Activated CD4-positive, alpha-beta memory T cell treated with anti-CD3 and anti-CD28 coated beads, Interleukin-2, amount 10 ng/mL, durations not matched to agents 7 days and 5 days (primary cell): ENCODE measurements around the gene SNRNP48. TPM values are rescaled to one million over a fixed set of nuclear protein-coding genes. Genes with fewer than 3 reads are reported as not detected.

Experiments
- CTCF ChIA-PET: fragments of 350-600 bp; sonication (Branson Sonifier 250); formaldehyde crosslinking; loops from one replicate; lab custom pipeline; 2021; ENCODE audit warnings: antibody characterized with exemption, inconsistent platforms; lab: Charles Lee
- POLR2A ChIA-PET: fragments of 350-600 bp; sonication (Branson Sonifier 250); formaldehyde crosslinking; loops from one replicate; lab custom pipeline; 2021; ENCODE audit warnings: antibody characterized with exemption; lab: Charles Lee
- DNase-seq: peaks from one replicate; pipeline ENCODE4 v3.0.0-alpha.2; 2020
- H3K27ac Mint-ChIP-seq: one replicate; pipeline ENCODE4 v1.8.0; 2021; ENCODE audit warnings: mild to moderate bottlenecking, mixed read lengths
- H3K27me3 Mint-ChIP-seq: one replicate; pipeline ENCODE4 v1.8.0; 2021; ENCODE audit warnings: mixed read lengths
- H3K36me3 Mint-ChIP-seq: one replicate; pipeline ENCODE4 v1.8.0; 2021; ENCODE audit warnings: low read depth, mixed read lengths
- H3K4me1 Mint-ChIP-seq: one replicate; pipeline ENCODE4 v1.8.0; 2021; ENCODE audit warnings: mixed read lengths
- H3K4me3 Mint-ChIP-seq: one replicate; pipeline ENCODE4 v1.8.0; 2021; ENCODE audit warnings: mild to moderate bottlenecking, mixed read lengths
- H3K9me3 Mint-ChIP-seq: one replicate; pipeline ENCODE4 v1.8.0; 2021; ENCODE audit warnings: mixed read lengths
- total RNA-seq, 2 experiments: library from RNA; stranded (reverse); gene quantifications; one replicate each; pipeline ENCODE4 v1.2.3, GENCODE V29; 2021

Gene SNRNP48
- total RNA-seq, 2 experiments from 2014 or later: 16.5 TPM

- Mint-ChIP-seq H3K4me1 (no peaks in the 10 kb centered on the region), H3K36me3 (no peaks in the 10 kb centered on the region), H3K27me3 (peaks cover 10% of the 10 kb centered on the region), H3K27ac (no peak overlapping the region), H3K9me3 (no peaks in the 10 kb centered on the region), H3K4me3 (no peak overlapping the region)
- CTCF ChIA-PET: no interaction called here
- no peak for DNase-seq
- POLR2A ChIA-PET: no interaction called here
These were observed 38.5 kb downstream of the SNRNP48 start for GRCh38 chr6:7628479-7628878.

GRCh38 chr6:7628909-7629308, 38.9 kb downstream of the SNRNP48 start:
- no peak overlapping the region for H3K27ac Mint-ChIP-seq
- ChIA-PET POLR2A (no interaction called here), CTCF (no interaction called here)
- H3K4me1 Mint-ChIP-seq: no peaks in the 10 kb centered on the region
- no peaks in the 10 kb centered on the region for H3K9me3 Mint-ChIP-seq
- no peak overlapping the region for H3K4me3 Mint-ChIP-seq
- H3K36me3 Mint-ChIP-seq: no peaks in the 10 kb centered on the region
- H3K27me3 Mint-ChIP-seq: peaks cover 8% of the 10 kb centered on the region
- DNase-seq: no peak

- H3K27me3 Mint-ChIP-seq: peaks cover 8% of the 10 kb centered on the region
- no peaks in the 10 kb centered on the region for H3K36me3 Mint-ChIP-seq
- POLR2A ChIA-PET: no interaction called here
- H3K4me1 Mint-ChIP-seq: no peaks in the 10 kb centered on the region
- H3K27ac Mint-ChIP-seq: no peak overlapping the region
- H3K4me3 Mint-ChIP-seq: no peak overlapping the region
- CTCF ChIA-PET: no interaction called here
- no peak for DNase-seq
- H3K9me3 Mint-ChIP-seq: no peaks in the 10 kb centered on the region
These were observed 39.3 kb downstream of the SNRNP48 start for GRCh38 chr6:7629321-7629720.

GRCh38 chr6:7630792-7631191, 40.8 kb downstream of the SNRNP48 start:
- ChIA-PET POLR2A (interaction anchor here (1.3 kb wide), 1 partner anchor 9 kb away, joined by 3 read pairs; no protein-coding TSS in a partner anchor), CTCF (no interaction called here)
- Mint-ChIP-seq H3K27me3 (peaks cover 5% of the 10 kb centered on the region), H3K4me1 (no peaks in the 10 kb centered on the region), H3K4me3 (no peak overlapping the region), H3K36me3 (no peaks in the 10 kb centered on the region), H3K9me3 (no peaks in the 10 kb centered on the region), H3K27ac (no peak overlapping the region)
- no peak for DNase-seq

- CTCF ChIA-PET: no interaction called here
- DNase-seq: no peak
- Mint-ChIP-seq H3K27me3 (peaks cover 5% of the 10 kb centered on the region), H3K9me3 (no peaks in the 10 kb centered on the region), H3K36me3 (no peaks in the 10 kb centered on the region), H3K4me3 (no peak overlapping the region), H3K27ac (no peak overlapping the region), H3K4me1 (no peaks in the 10 kb centered on the region)
- POLR2A ChIA-PET: no interaction called here
These were observed 41.5 kb downstream of the SNRNP48 start for GRCh38 chr6:7631466-7631865.

GRCh38 chr6:7632501-7633290, 42.7 kb downstream of the SNRNP48 start:
- no peak for DNase-seq
- ChIA-PET POLR2A (no interaction called here), CTCF (no interaction called here)
- H3K27me3 Mint-ChIP-seq: peaks cover 5% of the 10 kb centered on the region
- H3K4me3 Mint-ChIP-seq: no peak overlapping the region
- H3K9me3 Mint-ChIP-seq: no peaks in the 10 kb centered on the region
- no peak overlapping the region for H3K27ac Mint-ChIP-seq
- H3K4me1 Mint-ChIP-seq: no peaks in the 10 kb centered on the region
- H3K36me3 Mint-ChIP-seq: no peaks in the 10 kb centered on the region

- Mint-ChIP-seq H3K9me3 (no peaks in the 10 kb centered on the region), H3K27ac (no peak overlapping the region), H3K27me3 (peaks cover 5% of the 10 kb centered on the region), H3K36me3 (no peaks in the 10 kb centered on the region), H3K4me3 (no peak overlapping the region), H3K4me1 (no peaks in the 10 kb centered on the region)
- no peak for DNase-seq
- CTCF ChIA-PET: no interaction called here
- POLR2A ChIA-PET: no interaction called here
These were observed 43.4 kb downstream of the SNRNP48 start for GRCh38 chr6:7633361-7633760.

GRCh38 chr6:7636151-7636550, 46.2 kb downstream of the SNRNP48 start:
- Mint-ChIP-seq H3K27ac (no peak overlapping the region), H3K9me3 (no peaks in the 10 kb centered on the region), H3K4me3 (no peak overlapping the region), H3K4me1 (no peaks in the 10 kb centered on the region), H3K36me3 (no peaks in the 10 kb centered on the region), H3K27me3 (peaks cover 2% of the 10 kb centered on the region)
- POLR2A ChIA-PET: no interaction called here
- no peak for DNase-seq
- CTCF ChIA-PET: no interaction called here

GRCh38 chr6:7637533-7637932, 47.5 kb downstream of the SNRNP48 start:
- Mint-ChIP-seq H3K27me3 (peaks cover 2% of the 10 kb centered on the region), H3K9me3 (no peaks in the 10 kb centered on the region), H3K4me1 (no peaks in the 10 kb centered on the region), H3K4me3 (no peak overlapping the region), H3K27ac (no peak overlapping the region), H3K36me3 (no peaks in the 10 kb centered on the region)
- CTCF ChIA-PET: no interaction called here
- no peak for DNase-seq
- POLR2A ChIA-PET: no interaction called here

GRCh38 chr6:7639427-7639826, 49.4 kb downstream of the SNRNP48 start:
- Mint-ChIP-seq H3K27me3 (peaks cover 2% of the 10 kb centered on the region), H3K9me3 (no peaks in the 10 kb centered on the region), H3K4me3 (no peak overlapping the region), H3K27ac (no peak overlapping the region), H3K4me1 (no peaks in the 10 kb centered on the region), H3K36me3 (no peaks in the 10 kb centered on the region)
- DNase-seq: no peak
- CTCF ChIA-PET: no interaction called here
- POLR2A ChIA-PET: no interaction called here

- DNase-seq: no peak
- H3K27me3 Mint-ChIP-seq: peaks cover 2% of the 10 kb centered on the region
These were observed 50.0 kb downstream of the SNRNP48 start for GRCh38 chr6:7640016-7640415.

GRCh38 chr6:7640607-7641577, 50.9 kb downstream of the SNRNP48 start:
- no peaks in the 10 kb centered on the region for H3K4me1 Mint-ChIP-seq
- H3K27ac Mint-ChIP-seq: no peak overlapping the region
- no peak overlapping the region for H3K4me3 Mint-ChIP-seq
- H3K36me3 Mint-ChIP-seq: no peaks in the 10 kb centered on the region
- H3K9me3 Mint-ChIP-seq: no peaks in the 10 kb centered on the region
- DNase-seq: no peak
- CTCF ChIA-PET: no interaction called here
- POLR2A ChIA-PET: no interaction called here
- peaks cover 2% of the 10 kb centered on the region for H3K27me3 Mint-ChIP-seq

More at GRCh38 chr6:7640016-7640415, 50.0 kb downstream of the SNRNP48 start:
- ChIA-PET POLR2A (no interaction called here), CTCF (no interaction called here)
- Mint-ChIP-seq H3K4me3 (no peak overlapping the region), H3K4me1 (no peaks in the 10 kb centered on the region), H3K27ac (no peak overlapping the region), H3K9me3 (no peaks in the 10 kb centered on the region), H3K36me3 (no peaks in the 10 kb centered on the region)

- H3K9me3 Mint-ChIP-seq: no peaks in the 10 kb centered on the region
- DNase-seq: no peak
- H3K27ac Mint-ChIP-seq: no peak overlapping the region
- POLR2A ChIA-PET: no interaction called here
- H3K27me3 Mint-ChIP-seq: peaks cover 2% of the 10 kb centered on the region
- no peaks in the 10 kb centered on the region for H3K36me3 Mint-ChIP-seq
- peaks cover 10% of the 10 kb centered on the region for H3K4me1 Mint-ChIP-seq
- H3K4me3 Mint-ChIP-seq: no peak overlapping the region
- CTCF ChIA-PET: no interaction called here
These were observed 52.8 kb downstream of the SNRNP48 start for GRCh38 chr6:7642791-7643190.
